ENCODE results near the gene SLC38A10.

DNA sequence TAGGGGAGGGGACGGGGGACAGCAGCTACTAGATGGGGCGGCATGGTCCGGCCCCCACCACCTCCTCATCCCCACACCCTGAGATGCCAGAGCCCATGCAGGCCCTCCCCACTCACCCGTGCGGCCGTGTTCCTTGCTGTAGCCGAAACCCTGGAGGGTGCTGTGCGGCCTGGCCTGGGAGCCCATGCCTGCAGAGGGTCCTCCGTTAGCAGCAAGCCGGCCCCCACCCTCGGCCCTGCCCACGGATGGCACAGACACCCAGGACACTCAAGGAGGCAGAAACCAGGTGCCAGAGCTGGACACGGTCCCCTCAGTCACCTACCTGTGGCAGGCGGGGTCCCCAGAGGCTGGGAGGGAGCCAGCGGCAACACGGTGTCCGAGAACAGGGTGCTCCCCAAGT lies 61.8 kb downstream of the SLC38A10 start:
- TF ChIP-seq EZH2phosphoT487 (IDR thresholded peaks at IDR 0.05; ENCODE audit: insufficient read depth, low read depth), result no peak
- no peak for TF ChIP-seq EZH2 (IDR thresholded peaks at IDR 0.05; ENCODE audit: insufficient read depth, poor library complexity, severe bottlenecking)
